ENCODE measurements around the gene GK2. TPM values are rescaled to one million over a fixed set of nuclear protein-coding genes. Genes with fewer than 3 reads are reported as not detected.

GK2 gene
- not detected for total RNA-seq
- long read RNA-seq, result 0 reads

- ATAC-seq (ENCODE audit: poor library complexity) (no peak), DNase-seq (peak; percentile 32)
- intact Hi-C loops (cut with DNase I), result no loop called here
These were observed at the start of gene GK2 for GRCh38 chr4:79408063-79408462. Gene GK2, minus strand, starts transcription at chr4:79408228. Its CDS starts 28 bp downstream, at chr4:79408200.

DNA sequence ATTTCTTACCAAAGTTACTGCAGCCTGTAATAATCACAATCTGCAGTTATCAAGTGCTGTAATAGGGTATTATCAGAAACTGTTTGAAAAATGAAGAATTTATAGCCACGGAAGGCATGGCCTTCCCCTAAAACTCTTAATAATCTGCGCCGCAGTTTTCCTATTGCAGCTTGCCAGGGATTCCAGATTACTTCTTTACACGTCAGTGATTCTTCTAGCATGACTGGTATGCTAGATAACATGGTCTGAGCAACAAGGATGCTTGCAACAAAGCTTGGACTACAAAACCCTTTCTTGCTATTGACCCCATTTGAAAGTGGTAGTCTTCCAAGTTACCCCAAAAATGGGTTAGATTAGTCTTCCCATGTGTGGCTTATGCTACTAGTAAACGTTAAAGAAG lies 47.2 kb upstream of the GK2 start:
- intact Hi-C loops (cut with DNase I), result no loop called here
- no peak for DNase-seq
- no peak for ATAC-seq (ENCODE audit: poor library complexity)

DNA sequence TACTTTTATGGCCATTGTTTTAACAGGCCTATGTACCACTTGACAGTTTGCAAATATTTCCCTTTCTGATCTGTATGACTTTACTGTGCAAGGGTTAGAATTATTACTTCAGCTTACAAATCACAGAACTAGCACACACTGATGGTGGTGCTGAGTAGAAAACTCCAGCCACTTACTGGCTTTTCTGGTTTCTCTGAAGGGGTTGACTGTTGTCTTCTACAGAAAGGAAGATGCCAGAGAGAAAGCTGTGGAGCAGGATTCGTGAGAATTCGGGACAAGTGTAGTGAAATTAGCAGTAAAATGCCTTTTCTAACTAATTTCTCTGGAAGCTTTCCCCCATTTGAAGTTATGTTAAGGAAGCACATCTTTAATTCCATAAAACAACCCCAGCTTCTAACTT lies 46.6 kb upstream of the GK2 start:
- ATAC-seq (ENCODE audit: poor library complexity), result no peak

GRCh38 chr4:79450053-79450452 lies 42.0 kb upstream of the GK2 start:
- ATAC-seq (ENCODE audit: poor library complexity) (no peak), DNase-seq (no peak)
- intact Hi-C loops (cut with DNase I), result no loop called here

More for the DNA sequence above, 46.6 kb upstream of the GK2 start:
- no peak for DNase-seq
- intact Hi-C loops (cut with DNase I), result no loop called here

DNA sequence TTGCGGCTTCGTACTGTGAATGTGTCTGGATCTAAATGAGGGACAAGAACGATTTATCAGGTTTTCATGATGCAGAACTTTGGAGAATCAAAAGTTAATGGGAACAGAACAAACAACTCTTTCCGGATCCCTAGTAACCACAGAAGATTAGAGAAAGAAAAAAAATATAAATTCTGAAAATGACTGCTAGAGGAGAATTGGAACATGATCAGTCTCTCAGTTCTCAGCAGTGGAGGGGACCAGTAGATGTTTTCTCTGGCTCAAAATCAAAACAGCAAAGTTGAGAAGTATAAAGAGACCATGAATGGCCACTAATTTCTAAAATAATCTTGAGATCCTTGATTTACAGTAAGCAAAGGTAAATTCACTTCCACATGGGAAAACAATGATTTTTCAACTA lies 38.1 kb upstream of the GK2 start:
- intact Hi-C loops (cut with DNase I), result no loop called here
- ATAC-seq (ENCODE audit: poor library complexity), result no peak
- DNase-seq, result no peak

GRCh38 chr4:79445371-79445781 lies 37.3 kb upstream of the GK2 start:
- DNase-seq, result no peak
- no peak for ATAC-seq (ENCODE audit: poor library complexity)
- intact Hi-C loops (cut with DNase I), result no loop called here

DNA sequence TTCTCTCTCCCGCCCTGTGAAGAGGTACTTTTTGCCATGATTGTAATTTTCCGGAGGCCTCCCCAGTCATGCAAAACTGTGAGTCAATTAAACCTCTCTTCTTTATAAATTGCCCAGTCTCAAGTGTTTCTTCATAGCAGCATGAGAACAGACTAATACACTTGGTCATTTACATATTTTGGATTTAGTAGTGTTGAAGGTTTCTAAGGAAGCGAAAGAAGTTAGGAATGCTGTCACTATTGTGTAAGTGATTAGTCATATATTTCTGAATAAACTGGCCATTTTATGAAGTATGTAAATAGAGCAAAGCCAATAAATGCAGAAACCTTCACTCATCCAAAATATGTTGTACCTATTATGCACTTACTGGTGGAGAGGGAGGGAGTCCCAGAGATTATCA lies 34.4 kb upstream of the GK2 start:
- no peak for ATAC-seq (ENCODE audit: poor library complexity)
- no peak for DNase-seq
- intact Hi-C loops (cut with DNase I), result no loop called here

- intact Hi-C loops (cut with DNase I), result no loop called here
- ATAC-seq (ENCODE audit: poor library complexity) (no peak), DNase-seq (no peak)
These were observed 31.5 kb upstream of the GK2 start for GRCh38 chr4:79439489-79439888.

GRCh38 chr4:79431839-79432238 lies 23.8 kb upstream of the GK2 start:
- intact Hi-C loops (cut with DNase I), result no loop called here
- no peak for DNase-seq
- no peak for ATAC-seq (ENCODE audit: poor library complexity)

GRCh38 chr4:79429113-79429903 lies 21.3 kb upstream of the GK2 start:
- peak; percentile 77 for ATAC-seq (ENCODE audit: poor library complexity)
- intact Hi-C loops (cut with DNase I), result no loop called here
- DNase-seq, result no peak

GRCh38 chr4:79426989-79427388 lies 19.0 kb upstream of the GK2 start:
- DNase-seq, result no peak
- intact Hi-C loops (cut with DNase I), result no loop called here
- no peak for ATAC-seq (ENCODE audit: poor library complexity)

DNA sequence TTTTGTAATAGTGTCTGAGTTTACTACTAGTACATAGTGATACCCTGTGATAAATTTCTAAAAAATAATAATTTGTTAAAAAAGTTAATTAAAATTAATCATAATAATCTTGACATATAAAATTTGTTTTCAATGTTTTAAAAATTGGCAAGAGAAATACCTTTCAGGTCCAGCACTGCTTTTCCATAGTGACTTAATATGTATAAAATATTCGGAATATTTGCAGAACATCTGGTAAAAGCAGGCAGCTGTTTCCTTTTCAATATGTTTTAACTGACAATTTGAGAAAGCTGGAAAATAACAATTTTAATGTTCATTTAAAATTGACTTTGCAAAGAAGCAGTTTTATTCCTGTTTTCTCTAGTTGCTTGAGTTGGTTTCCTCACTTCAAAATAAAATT lies 17.6 kb upstream of the GK2 start:
- DNase-seq (no peak), ATAC-seq (ENCODE audit: poor library complexity) (no peak)
- intact Hi-C loops (cut with DNase I), result no loop called here

GRCh38 chr4:79421483-79421882 lies 13.5 kb upstream of the GK2 start:
- intact Hi-C loops (cut with DNase I), result no loop called here
- DNase-seq (no peak), ATAC-seq (ENCODE audit: poor library complexity) (no peak)

DNA sequence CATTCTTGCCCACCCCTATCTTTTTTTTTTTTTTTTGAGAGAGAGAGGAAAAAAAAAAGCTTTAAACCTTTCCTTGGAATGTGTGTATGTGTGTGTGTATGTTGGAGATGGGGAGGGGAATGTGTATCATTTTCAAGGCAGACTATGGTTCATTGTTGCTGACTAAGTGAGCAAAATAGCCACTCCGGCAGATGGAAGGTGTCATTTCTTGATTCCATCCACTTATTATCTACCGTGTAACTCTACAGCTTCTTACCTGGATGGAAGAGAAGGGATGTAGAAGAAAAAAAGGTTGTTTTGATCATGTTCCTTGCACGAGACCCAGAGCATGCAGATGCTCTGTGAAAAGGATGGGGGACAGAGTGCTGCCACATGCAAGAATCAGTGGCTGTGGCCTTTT lies 5.9 kb upstream of the GK2 start:
- ATAC-seq (ENCODE audit: poor library complexity), result no peak
- no peak for DNase-seq
- intact Hi-C loops (cut with DNase I), result no loop called here

GRCh38 chr4:79413032-79413885 lies 5.2 kb upstream of the GK2 start:
- DNase-seq (no peak), ATAC-seq (ENCODE audit: poor library complexity) (no peak)
- intact Hi-C loops (cut with DNase I), result no loop called here

- ATAC-seq (ENCODE audit: poor library complexity), result no peak
- DNase-seq, result no peak
- intact Hi-C loops (cut with DNase I), result no loop called here
These were observed 3.4 kb downstream of the GK2 start for GRCh38 chr4:79404666-79405065.

- ATAC-seq (ENCODE audit: poor library complexity) (no peak), DNase-seq (no peak)
- intact Hi-C loops (cut with DNase I), result no loop called here
These were observed 4.7 kb downstream of the GK2 start for GRCh38 chr4:79403356-79403755.

DNA sequence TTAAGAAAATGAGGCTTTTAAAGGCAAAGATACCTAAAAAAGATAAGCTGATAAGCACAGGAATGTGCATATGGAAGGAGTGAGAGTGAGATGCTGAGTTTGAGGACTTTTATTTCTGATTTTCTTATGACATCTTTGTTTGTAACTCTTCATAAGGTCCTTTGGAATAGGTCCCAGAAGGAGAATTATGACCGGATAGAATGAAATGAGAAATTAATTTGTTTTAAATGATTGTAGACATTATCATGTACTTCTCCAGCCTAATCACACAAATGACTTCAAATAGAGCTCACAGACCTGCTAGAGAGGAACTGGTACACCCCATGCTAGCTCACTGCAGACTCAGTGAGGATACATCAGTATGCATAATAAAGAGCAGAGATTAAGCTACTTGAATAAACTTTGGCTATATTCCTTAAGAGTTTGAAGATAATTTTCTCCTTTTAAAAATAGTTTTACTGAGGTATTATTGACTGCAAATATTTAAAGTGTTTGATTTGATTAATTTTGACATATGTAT lies 5.6 kb downstream of the GK2 start:
- intact Hi-C loops (cut with DNase I), result no loop called here
- DNase-seq, result no peak
- ATAC-seq (ENCODE audit: poor library complexity), result no peak

GRCh38 chr4:79399076-79399475 lies 9.0 kb downstream of the GK2 start:
- DNase-seq, result no peak
- intact Hi-C loops (cut with DNase I), result no loop called here
- ATAC-seq (ENCODE audit: poor library complexity), result no peak

- ATAC-seq (ENCODE audit: poor library complexity), result no peak
These were observed 10.1 kb downstream of the GK2 start for GRCh38 chr4:79397951-79398350.

More at GRCh38 chr4:79397951-79398350, 10.1 kb downstream of the GK2 start:
- intact Hi-C loops (cut with DNase I), result no loop called here
- DNase-seq, result no peak

Data from Right ventricle myocardium superior (tissue), 1 donor.